Upper lobe of left lung (tissue), 6 donors: ENCODE data around the gene SLC27A1. TPM values are rescaled to one million over a fixed set of nuclear protein-coding genes. Genes with fewer than 3 reads are reported as not detected.

Experiments used
- ATAC-seq, 2 donors: fragments of 200-7000 bp; cut with Tn5 transposase; one replicate each; pipeline ENCODE4 v1.9.1; 2022; ENCODE audit warnings: mild to moderate bottlenecking in 2 of 2, moderate library complexity in 2 of 2; ENCODE audit not compliant: low FRiP score in 2 of 2
- DNase-seq, 2 donors: peaks; one replicate each; pipeline ENCODE4 v3.0.0-alpha.2; 2019 to 2020
- H3K27ac ChIP-seq, 4 donors: fragments of 200-600 bp; sonication (generic); one replicate each; pipeline ENCODE4 v1.5.1; 2016 to 2019
- H3K27me3 ChIP-seq, 4 donors: fragments of 200-600 bp; sonication (generic); one replicate each; pipeline ENCODE4 v1.5.1; 2017 to 2019
- H3K36me3 ChIP-seq, 4 donors: fragments of 200-600 bp; sonication (generic); one replicate each; pipeline ENCODE4 v1.5.1; 2016 to 2019
- H3K4me1 ChIP-seq, 4 donors: fragments of 200-600 bp; sonication (generic); one replicate each; pipeline ENCODE4 v1.5.1; 2018 to 2019
- H3K4me3 ChIP-seq, 4 donors: fragments of 200-600 bp; sonication (generic); one replicate each; pipeline ENCODE4 v1.5.1; 2017 to 2019; ENCODE audit warnings: mild to moderate bottlenecking in 2 of 4, moderate library complexity in 1 of 4
- H3K9me3 ChIP-seq, 4 donors: fragments of 200-600 bp; sonication (generic); one replicate each; pipeline ENCODE4 v1.5.1; 2018 to 2019
- CTCF ChIP-seq, 6 experiments: fragments of 450-650 bp in 4 of 6; fragments of 200-600 bp in 2 of 6; sonication (generic) in 2 of 6; IDR thresholded peaks; one replicate each; pipeline ENCODE4 v1.5.1; 2016 to 2019; ENCODE audit warnings: antibody characterized with exemption in 6 of 6
- EP300 ChIP-seq, 4 donors: sonication (generic); formaldehyde crosslinking; IDR thresholded peaks; one replicate each; pipeline ENCODE4 v1.5.1; 2017; ENCODE audit warnings: antibody characterized with exemption in 4 of 4, control low read depth in 2 of 4
- POLR2A ChIP-seq, 4 donors: fragments of 450-650 bp; IDR thresholded peaks; one replicate each; pipeline ENCODE4 v1.5.1; 2016 to 2017; ENCODE audit warnings: antibody characterized with exemption in 4 of 4, mild to moderate bottlenecking in 2 of 4
- POLR2AphosphoS5 ChIP-seq, 2 donors: sonication (generic); formaldehyde crosslinking; IDR thresholded peaks; one replicate each; pipeline ENCODE4 v1.5.1; 2017; ENCODE audit warnings: antibody characterized with exemption in 2 of 2
- WGBS, 2 donors: methylation state at CpG; one replicate each; pipeline ENCODE4 v1.1.5; 2017 to 2018; 5-methylcytosine and 5-hydroxymethylcytosine counted together
- total RNA-seq, 6 donors: library from RNA; depleted of rRNA in 4 of 6; stranded (reverse); fragments of >200 nt in 4 of 6; gene quantifications; one replicate each; pipeline versions ENCODE4 v1.1.0 to v1.2.1, GENCODE V29; 2016 to 2021
- donor health status: DM: no; HTN: no; CAD: no; lungs with moderate emphysema.
- donor health status: DM: no; HTN: yes; CAD: no; lungs with severe emphysema.

Gene SLC27A1
- total RNA-seq, 6 donors from 2014 or later = 21.0 to 88.0 (median 30.8) TPM

GRCh38 chr19:17475541-17476115 lies 5.3 kb downstream of the SLC27A1 start:
- TF ChIP-seq EP300 (IDR thresholded peaks at IDR 0.05) (no peak), POLR2A (IDR thresholded peaks at IDR 0.05) (peak in 1 of 4 donors; percentile 29)
- WGBS, 2 donors = 31 to 34% methylated on average over 5 to 10 of the region's 10 CpGs
- Histone ChIP-seq H3K9me3 (no peaks in the 10 kb centered on the region), H3K4me3 (no peak overlapping the region), H3K27me3 (no peaks in the 10 kb centered on the region), H3K36me3 (no peaks in the 10 kb centered on the region), H3K27ac (peak overlapping the region; percentile 52 to 79 (median 68)), H3K4me1 (peaks cover 24 to 43% (median 28%) of the 10 kb centered on the region in 4 donors)
- peak in 1 of 2 donors; percentile 36 for DNase-seq
- peak; percentile 42 to 64 for ATAC-seq

- DNase-seq (no peak), ATAC-seq (peak in 1 of 2 donors; percentile 39)
- WGBS, 2 donors = 83 to 87% methylated on average over 6 of the region's 6 CpGs
- TF ChIP-seq POLR2A (IDR thresholded peaks at IDR 0.05) (no peak), EP300 (IDR thresholded peaks at IDR 0.05) (no peak), CTCF (IDR thresholded peaks at IDR 0.05) (no peak), POLR2AphosphoS5 (IDR thresholded peaks at IDR 0.05) (no peak)
- Histone ChIP-seq H3K9me3 (no peaks in the 10 kb centered on the region), H3K27ac (no peak overlapping the region), H3K36me3 (no peaks in the 10 kb centered on the region), H3K27me3 (no peaks in the 10 kb centered on the region), H3K4me3 (no peak overlapping the region), H3K4me1 (peaks cover 12 to 16% (median 14%) of the 10 kb centered on the region in 4 donors)
Measured at GRCh38 chr19:17479325-17479791, 9.0 kb downstream of the SLC27A1 start.

GRCh38 chr19:17481986-17482385 lies 11.7 kb downstream of the SLC27A1 start:
- TF ChIP-seq POLR2AphosphoS5 (IDR thresholded peaks at IDR 0.05) (no peak), POLR2A (IDR thresholded peaks at IDR 0.05) (no peak), EP300 (IDR thresholded peaks at IDR 0.05) (no peak), CTCF (IDR thresholded peaks at IDR 0.05) (no peak)
- Histone ChIP-seq H3K27ac (no peak overlapping the region), H3K27me3 (no peaks in the 10 kb centered on the region), H3K36me3 (no peaks in the 10 kb centered on the region), H3K9me3 (no peaks in the 10 kb centered on the region), H3K4me1 (peaks cover 0 to 4% (median under 1%) of the 10 kb centered on the region in 4 donors), H3K4me3 (no peak overlapping the region)
- WGBS, 2 donors = 89 to 90% methylated on average over 6 to 12 of the region's 13 CpGs
- ATAC-seq (no peak), DNase-seq (no peak)

- peak in 1 of 2 donors; percentile 11 for ATAC-seq
- no peak overlapping the region for H3K4me3 ChIP-seq
Measured at GRCh38 chr19:17482877-17483604, 12.7 kb downstream of the SLC27A1 start.

More at GRCh38 chr19:17482877-17483604, 12.7 kb downstream of the SLC27A1 start:
- Histone ChIP-seq H3K9me3 (no peaks in the 10 kb centered on the region), H3K27me3 (no peaks in the 10 kb centered on the region), H3K36me3 (no peaks in the 10 kb centered on the region), H3K4me1 (peaks cover 2 to 10% (median 7%) of the 10 kb centered on the region in 4 donors), H3K27ac (no peak overlapping the region)
- DNase-seq = no peak
- WGBS, 2 donors = 81 to 82% methylated on average over 3 of the region's 3 CpGs
- TF ChIP-seq POLR2A (IDR thresholded peaks at IDR 0.05) = no peak
- TF ChIP-seq CTCF (IDR thresholded peaks at IDR 0.05) = no peak
- no peak for TF ChIP-seq POLR2AphosphoS5 (IDR thresholded peaks at IDR 0.05)
- TF ChIP-seq EP300 (IDR thresholded peaks at IDR 0.05) = no peak
